Glutamatergic neuron (in vitro differentiated cells): ENCODE data around the gene POLDIP2. TPM values are rescaled to one million over a fixed set of nuclear protein-coding genes. Genes with fewer than 3 reads are reported as not detected.

Experiments used
- DNase-seq: peaks from one replicate; pipeline ENCODE4 v3.0.0; 2022
- H3K27ac Mint-ChIP-seq: one replicate; pipeline ENCODE4 v1.8.0; 2020; ENCODE audit warnings: mild to moderate bottlenecking, mixed read lengths, inconsistent platforms; ENCODE audit not compliant: unreplicated experiment
- H3K27me3 Mint-ChIP-seq: one replicate; pipeline ENCODE4 v1.8.0; 2020; ENCODE audit warnings: mild to moderate bottlenecking, moderate library complexity, mixed read lengths, inconsistent platforms; ENCODE audit not compliant: unreplicated experiment
- H3K36me3 Mint-ChIP-seq: one replicate; pipeline ENCODE4 v1.8.0; 2020; ENCODE audit warnings: mild to moderate bottlenecking, mixed read lengths, inconsistent platforms; ENCODE audit not compliant: unreplicated experiment
- H3K4me1 Mint-ChIP-seq: one replicate; pipeline ENCODE4 v1.8.0; 2020; ENCODE audit warnings: mild to moderate bottlenecking, low read depth, mixed read lengths, inconsistent platforms; ENCODE audit not compliant: unreplicated experiment
- H3K4me3 Mint-ChIP-seq: one replicate; pipeline ENCODE4 v1.8.0; 2020; ENCODE audit warnings: mild to moderate bottlenecking, mixed read lengths, inconsistent platforms; ENCODE audit not compliant: unreplicated experiment
- H3K9me3 Mint-ChIP-seq: one replicate; pipeline ENCODE4 v1.8.0; 2020; ENCODE audit warnings: mild to moderate bottlenecking, moderate library complexity, mixed read lengths, inconsistent platforms; ENCODE audit not compliant: unreplicated experiment
- CTCF ChIP-seq: fragments of 200-600 bp; sonication (generic); IDR thresholded peaks from one replicate; pipeline ENCODE4 v1.5.0; 2021; ENCODE audit not compliant: partially characterized antibody, unreplicated experiment
- total RNA-seq: library from RNA; stranded (reverse); fragmentation: NEBNext Ultra II Directional; extraction: Animal tissue kit (Norgen Biotek cat#: 25700); gene quantifications from one replicate; pipeline ENCODE4 v1.2.1, GENCODE V29; 2021; ENCODE audit not compliant: unreplicated experiment

Gene POLDIP2
- total RNA-seq, 1 donor from 2014 or later = 73.5 TPM

- peaks cover 17% of the 10 kb centered on the region for H3K27me3 Mint-ChIP-seq
- no peak for DNase-seq
- peak overlapping the region; percentile 92 for H3K27ac Mint-ChIP-seq
- peaks cover 16% of the 10 kb centered on the region for H3K9me3 Mint-ChIP-seq
- peak overlapping the region; percentile 96 for H3K4me3 Mint-ChIP-seq
- H3K36me3 Mint-ChIP-seq = peaks cover 4% of the 10 kb centered on the region
- H3K4me1 Mint-ChIP-seq = peaks cover 17% of the 10 kb centered on the region
- TF ChIP-seq CTCF = no peak
Measured at GRCh38 chr17:28372945-28373274, 15.6 kb upstream of the POLDIP2 start.

- Mint-ChIP-seq H3K36me3 (peaks cover 4% of the 10 kb centered on the region), H3K4me1 (peaks cover 17% of the 10 kb centered on the region), H3K27me3 (peaks cover 17% of the 10 kb centered on the region), H3K4me3 (peak overlapping the region; percentile 96), H3K27ac (peak overlapping the region; percentile 92), H3K9me3 (peaks cover 16% of the 10 kb centered on the region)
- peak; percentile 54 for DNase-seq
- no peak for TF ChIP-seq CTCF
Measured at GRCh38 chr17:28372203-28372944, 15.0 kb upstream of the POLDIP2 start.

- peaks cover 18% of the 10 kb centered on the region for H3K27me3 Mint-ChIP-seq
- peak; percentile 99 for DNase-seq
- H3K4me1 Mint-ChIP-seq = peaks cover 17% of the 10 kb centered on the region
- peak within 1 kb of the TSS; percentile 96 for H3K4me3 Mint-ChIP-seq
- H3K27ac Mint-ChIP-seq = peak within 1 kb of the TSS; percentile 97
- H3K36me3 Mint-ChIP-seq = peaks cover 4% of the 10 kb centered on the region
- no peak for TF ChIP-seq CTCF
- H3K9me3 Mint-ChIP-seq = peaks cover 16% of the 10 kb centered on the region
Measured at GRCh38 chr17:28371245-28372202, 14.2 kb upstream of the POLDIP2 start, which contains the start of gene SARM1. Gene SARM1, plus strand, starts transcription at chr17:28371694. Its CDS starts 339 bp downstream, at chr17:28372033.

- Mint-ChIP-seq H3K27ac (peak overlapping the region; percentile 81), H3K4me1 (peaks cover 17% of the 10 kb centered on the region), H3K36me3 (peaks cover 4% of the 10 kb centered on the region), H3K27me3 (peaks cover 20% of the 10 kb centered on the region), H3K9me3 (peaks cover 16% of the 10 kb centered on the region), H3K4me3 (peak overlapping the region; percentile 83)
- DNase-seq = no peak
- TF ChIP-seq CTCF = no peak
Measured at GRCh38 chr17:28370744-28371103, 13.4 kb upstream of the POLDIP2 start.
